Measurements from ENCODE around the gene MAPRE3. TPM values are rescaled to one million over a fixed set of nuclear protein-coding genes. Genes with fewer than 3 reads are reported as not detected.

MAPRE3 gene
- total RNA-seq, 1 experiment from 2014 or later = 4.9 TPM

DNA sequence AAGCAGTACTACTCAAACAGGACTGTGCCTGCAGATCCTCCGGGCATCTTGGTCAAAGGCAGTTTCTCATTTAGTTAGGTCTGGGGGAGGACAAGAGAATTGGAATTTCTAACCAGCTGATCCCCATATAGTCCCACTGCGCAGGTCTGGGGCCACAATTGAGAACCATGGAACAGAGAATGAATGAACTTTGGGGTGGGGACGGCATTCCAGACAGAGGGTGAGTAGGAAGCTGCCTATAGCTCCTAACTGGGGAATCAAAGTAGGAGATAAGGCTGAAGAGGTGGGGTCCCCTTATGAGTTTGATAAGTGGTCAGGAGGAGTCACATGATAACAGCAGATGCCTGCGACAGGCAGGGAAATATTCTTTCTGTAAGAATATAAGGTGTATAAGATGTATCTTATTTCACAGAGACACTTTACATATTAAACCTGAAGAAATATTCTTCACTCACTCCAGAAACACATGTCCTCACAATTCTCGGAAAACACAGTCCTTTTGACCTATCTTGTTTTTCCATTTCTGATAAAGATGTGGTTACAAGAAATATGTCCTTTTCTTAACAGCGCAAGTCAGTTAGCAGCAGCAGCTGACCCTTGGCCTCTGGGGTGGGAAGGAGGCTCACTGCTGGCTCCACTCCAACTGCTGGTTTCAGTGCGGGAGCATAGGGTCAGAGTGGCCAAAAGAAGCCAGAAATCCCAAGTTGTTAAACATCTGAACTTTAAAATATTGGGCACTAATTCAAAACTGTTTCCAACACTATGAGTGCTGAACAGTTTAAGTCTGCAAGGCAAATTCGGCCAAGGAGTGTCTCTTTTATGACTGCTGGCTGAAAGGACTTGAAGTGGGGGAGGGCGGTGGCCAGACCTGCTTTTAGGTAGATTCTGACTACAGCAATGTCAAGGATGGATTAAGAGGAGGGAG lies 49.8 kb downstream of the MAPRE3 start:
- H3K27ac Mint-ChIP-seq (ENCODE audit: unreplicated experiment) = peak overlapping the region; percentile 42
- CTCF ChIA-PET = interaction anchor here (1.3 kb wide), 1 partner anchor 58 kb away, joined by 6 read pairs; no protein-coding TSS in a partner anchor
- TF ChIP-seq, protein P1, sequence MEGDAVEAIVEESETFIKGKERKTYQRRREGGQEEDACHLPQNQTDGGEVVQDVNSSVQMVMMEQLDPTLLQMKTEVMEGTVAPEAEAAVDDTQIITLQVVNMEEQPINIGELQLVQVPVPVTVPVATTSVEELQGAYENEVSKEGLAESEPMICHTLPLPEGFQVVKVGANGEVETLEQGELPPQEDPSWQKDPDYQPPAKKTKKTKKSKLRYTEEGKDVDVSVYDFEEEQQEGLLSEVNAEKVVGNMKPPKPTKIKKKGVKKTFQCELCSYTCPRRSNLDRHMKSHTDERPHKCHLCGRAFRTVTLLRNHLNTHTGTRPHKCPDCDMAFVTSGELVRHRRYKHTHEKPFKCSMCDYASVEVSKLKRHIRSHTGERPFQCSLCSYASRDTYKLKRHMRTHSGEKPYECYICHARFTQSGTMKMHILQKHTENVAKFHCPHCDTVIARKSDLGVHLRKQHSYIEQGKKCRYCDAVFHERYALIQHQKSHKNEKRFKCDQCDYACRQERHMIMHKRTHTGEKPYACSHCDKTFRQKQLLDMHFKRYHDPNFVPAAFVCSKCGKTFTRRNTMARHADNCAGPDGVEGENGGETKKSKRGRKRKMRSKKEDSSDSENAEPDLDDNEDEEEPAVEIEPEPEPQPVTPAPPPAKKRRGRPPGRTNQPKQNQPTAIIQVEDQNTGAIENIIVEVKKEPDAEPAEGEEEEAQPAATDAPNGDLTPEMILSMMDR (IDR thresholded peaks at IDR 0.05; ENCODE audit: insufficient read depth in 1 of 2, low read depth in 1 of 2, low read length in 1 of 2, severe bottlenecking in 1 of 2, unreplicated experiment in 1 of 2) = no peak

DNA sequence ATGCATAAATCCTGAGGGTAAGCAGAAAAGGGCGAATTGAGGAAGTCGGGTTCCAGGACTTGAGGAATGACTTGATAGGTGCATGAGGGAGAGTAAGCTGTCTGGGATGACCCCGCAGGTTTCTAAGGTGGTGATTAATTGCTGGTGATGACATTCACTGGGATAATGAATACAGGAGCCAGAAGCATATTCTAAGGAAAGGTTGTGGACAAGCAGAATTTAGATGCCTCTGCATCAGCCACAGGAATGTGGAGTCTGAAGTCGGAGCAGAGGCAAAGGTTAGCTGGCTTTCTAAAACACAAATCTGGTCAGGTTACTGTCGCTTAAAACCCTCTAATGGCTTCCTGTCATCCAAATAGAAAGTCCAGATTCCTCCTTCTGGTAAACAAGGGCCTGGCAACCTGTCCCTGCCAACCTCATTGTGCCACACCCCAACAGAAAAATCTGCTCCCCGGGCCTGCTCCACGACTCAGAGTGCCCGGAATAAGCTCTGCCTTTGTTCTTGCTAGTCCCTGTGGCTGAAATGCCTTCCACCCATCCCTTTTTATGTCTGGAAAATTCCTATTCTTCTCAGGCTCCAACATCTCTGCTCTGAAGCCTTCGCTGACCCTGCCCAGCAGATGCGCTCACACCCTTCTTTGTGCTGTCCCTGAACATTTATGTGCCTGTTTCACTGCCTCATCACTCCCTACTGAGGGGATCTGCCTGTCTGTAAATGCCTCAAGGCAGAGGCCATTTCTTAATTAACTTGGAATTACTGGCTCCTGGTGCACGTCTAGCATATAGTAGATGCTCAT lies 51.0 kb downstream of the MAPRE3 start:
- Mint-ChIP-seq H3K9me3 (ENCODE audit: unreplicated experiment) (no peaks in the 10 kb centered on the region), H3K36me3 (ENCODE audit: insufficient read depth, unreplicated experiment) (peaks cover 10% of the 10 kb centered on the region), H3K27me3 (ENCODE audit: insufficient read depth, unreplicated experiment) (no peaks in the 10 kb centered on the region), H3K4me3 (ENCODE audit: unreplicated experiment) (no peak overlapping the region), H3K27ac (ENCODE audit: unreplicated experiment) (peak overlapping the region; percentile 60), H3K4me1 (ENCODE audit: low read depth, unreplicated experiment) (peaks cover 26% of the 10 kb centered on the region)
- Histone ChIP-seq H3K4me3 (ENCODE audit: low read depth, low read length) (no peak overlapping the region), H3K27me3 (replicated peaks; ENCODE audit: control insufficient read depth, insufficient read depth, low read length) (no peaks in the 10 kb centered on the region), H3K4me1 (peaks cover 28% of the 10 kb centered on the region), H3K9me3 (no peaks in the 10 kb centered on the region), H3K36me3 (ENCODE audit: control insufficient read depth, insufficient read depth, low read length) (no peaks in the 10 kb centered on the region)
- intact Hi-C loops (cut with micrococcal nuclease; ENCODE audit: unreplicated experiment) = loop anchor here (2.0 kb wide), 1 partner anchor 59 kb away; no protein-coding TSS in a partner anchor
- DNase-seq = no peak
- no TSS peak for BruUV-seq (replicated peaks)
- ChIA-PET CTCF (interaction anchor here (0.6 to 1.5 kb wide), 2 partner anchors 60 to 136 kb away, joined by 3 to 6 read pairs; no protein-coding TSS in a partner anchor), POLR2A (interaction anchor here (0.6 kb wide), 1 partner anchor 42 kb away, joined by 4 read pairs; no protein-coding TSS in a partner anchor)
- TF ChIP-seq, protein P1 (IDR thresholded peaks at IDR 0.05; ENCODE audit: insufficient read depth in 1 of 2, low read depth in 1 of 2, low read length in 1 of 2, severe bottlenecking in 1 of 2, unreplicated experiment in 1 of 2) = no peak

More for the DNA sequence above, 49.8 kb downstream of the MAPRE3 start:
- H3K27me3 ChIP-seq (replicated peaks; ENCODE audit: control insufficient read depth, insufficient read depth, low read length) = no peaks in the 10 kb centered on the region
- H3K36me3 Mint-ChIP-seq (ENCODE audit: insufficient read depth, unreplicated experiment) = peaks cover 10% of the 10 kb centered on the region
- H3K4me3 ChIP-seq (ENCODE audit: low read depth, low read length) = no peak overlapping the region
- H3K9me3 ChIP-seq = no peaks in the 10 kb centered on the region
- H3K9me3 Mint-ChIP-seq (ENCODE audit: unreplicated experiment) = no peaks in the 10 kb centered on the region
- POLR2A ChIA-PET = no interaction called here
- intact Hi-C loops (cut with micrococcal nuclease; ENCODE audit: unreplicated experiment) = loop anchor here (2.0 kb wide), 1 partner anchor 61 kb away; no protein-coding TSS in a partner anchor
- no peaks in the 10 kb centered on the region for H3K27me3 Mint-ChIP-seq (ENCODE audit: insufficient read depth, unreplicated experiment)
- no TSS peak for BruUV-seq (replicated peaks)
- H3K36me3 ChIP-seq (ENCODE audit: control insufficient read depth, insufficient read depth, low read length) = no peaks in the 10 kb centered on the region
- peaks cover 35% of the 10 kb centered on the region for H3K4me1 ChIP-seq
- DNase-seq = no peak
- H3K4me1 Mint-ChIP-seq (ENCODE audit: low read depth, unreplicated experiment) = peaks cover 26% of the 10 kb centered on the region
- no peak overlapping the region for H3K4me3 Mint-ChIP-seq (ENCODE audit: unreplicated experiment)

DNA sequence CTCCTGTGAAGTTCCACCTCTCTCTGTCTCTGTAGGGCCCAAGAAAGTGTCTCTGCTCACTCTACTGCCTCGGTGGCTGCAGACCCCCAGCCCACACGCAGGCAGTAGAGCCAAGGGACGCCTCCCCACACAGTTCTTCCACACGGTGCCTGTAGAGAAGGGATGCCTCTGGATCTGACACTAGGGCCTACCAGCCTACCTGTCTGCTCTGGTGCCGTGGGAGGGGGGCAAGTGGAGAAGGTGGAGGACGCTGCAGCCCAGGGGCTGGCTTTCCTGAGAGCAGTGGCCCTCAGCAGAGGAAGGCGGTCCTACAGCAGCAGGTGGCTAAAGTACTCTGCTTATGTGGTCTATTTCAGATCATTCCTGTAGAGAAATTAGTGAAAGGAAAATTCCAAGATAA lies 53.3 kb downstream of the MAPRE3 start:
- H3K4me1 Mint-ChIP-seq (ENCODE audit: low read depth, unreplicated experiment) = peaks cover 26% of the 10 kb centered on the region
- intact Hi-C loops (cut with micrococcal nuclease; ENCODE audit: unreplicated experiment) = no loop called here
- H3K4me1 ChIP-seq = peaks cover 25% of the 10 kb centered on the region
- no peaks in the 10 kb centered on the region for H3K36me3 ChIP-seq (ENCODE audit: control insufficient read depth, insufficient read depth, low read length)
- H3K27me3 Mint-ChIP-seq (ENCODE audit: insufficient read depth, unreplicated experiment) = no peaks in the 10 kb centered on the region
- H3K27ac Mint-ChIP-seq (ENCODE audit: unreplicated experiment) = no peak overlapping the region
- POLR2A ChIA-PET = no interaction called here
- CTCF ChIA-PET = interaction anchor here (1.6 to 1.7 kb wide), 2 partner anchors 62 kb away, joined by 4 to 10 read pairs; no protein-coding TSS in a partner anchor
- H3K4me3 ChIP-seq (ENCODE audit: low read depth, low read length) = no peak overlapping the region
- no TSS peak for BruUV-seq (replicated peaks)
- H3K4me3 Mint-ChIP-seq (ENCODE audit: unreplicated experiment) = no peak overlapping the region
- H3K9me3 Mint-ChIP-seq (ENCODE audit: unreplicated experiment) = no peaks in the 10 kb centered on the region
- DNase-seq = no peak
- no peaks in the 10 kb centered on the region for H3K9me3 ChIP-seq
- TF ChIP-seq, protein P1 (IDR thresholded peaks at IDR 0.05; ENCODE audit: insufficient read depth in 1 of 2, low read depth in 1 of 2, low read length in 1 of 2, severe bottlenecking in 1 of 2, unreplicated experiment in 1 of 2) = no peak
- H3K36me3 Mint-ChIP-seq (ENCODE audit: insufficient read depth, unreplicated experiment) = peaks cover 10% of the 10 kb centered on the region
- no peaks in the 10 kb centered on the region for H3K27me3 ChIP-seq (replicated peaks; ENCODE audit: control insufficient read depth, insufficient read depth, low read length)

All from Caco-2 (cell line).